GM18505 (cell line): ENCODE data around the gene CRNN.

Experiments used
- ATAC-seq: cut with Tn5 transposase; IDR thresholded peaks from one replicate; pipeline ENCODE4 v1.9.1; 2021; ENCODE audit not compliant: unreplicated experiment
- POLR2A ChIP-seq: IDR thresholded peaks from 4 replicates; pipeline ENCODE4 v1.6.1; 2011; ENCODE audit warnings: borderline replicate concordance; ENCODE audit not compliant: insufficient read depth, insufficient read length; ENCODE audit errors: extremely low read depth

CRNN gene

DNA sequence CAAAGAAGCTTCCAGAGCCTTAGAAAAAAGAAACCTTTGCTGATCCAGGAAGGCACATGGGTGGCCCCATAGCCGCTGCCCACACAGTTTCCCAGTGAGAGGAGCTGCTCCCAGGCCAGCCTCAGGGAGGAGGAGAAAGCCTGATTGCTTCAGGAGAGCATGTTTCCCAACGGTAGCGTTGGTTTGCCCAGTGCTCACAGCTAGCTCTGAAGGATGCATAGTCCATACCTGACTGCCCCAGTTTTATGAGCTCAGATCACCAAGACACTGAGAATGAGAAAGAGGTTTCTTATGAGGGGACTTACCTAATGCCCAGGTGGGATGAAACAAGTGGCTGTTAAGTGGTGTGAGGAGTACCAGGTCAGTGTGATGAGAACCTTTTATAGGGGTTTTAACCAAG lies at the start of gene CRNN:
Gene CRNN, minus strand, starts transcription at position 355 of the 400 bp plus-strand sequence. CDS start 2,030 bp downstream, outside the sequence.
- ATAC-seq = no peak
- TF ChIP-seq POLR2A = no peak

DNA sequence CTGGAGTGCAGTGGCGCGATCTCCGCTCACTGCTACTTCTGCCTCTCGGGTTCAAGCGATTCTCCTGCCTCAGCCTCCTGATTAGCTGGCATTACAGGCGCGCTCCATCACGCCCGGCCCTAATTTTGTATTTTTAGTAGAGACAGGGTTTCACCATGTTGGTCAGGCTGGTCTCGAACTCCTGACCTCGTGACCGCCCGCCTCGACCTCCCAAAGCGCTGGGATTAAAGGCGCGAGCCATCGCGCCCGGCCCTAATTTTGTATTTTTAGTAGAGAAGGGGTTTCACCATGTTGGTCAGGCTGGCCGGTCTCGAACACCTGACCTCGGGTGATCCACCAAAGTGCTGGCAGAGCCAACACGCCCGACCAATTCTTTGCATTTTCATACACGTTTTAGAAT lies 48.6 kb upstream of the CRNN start:
- TF ChIP-seq POLR2A = no peak
- no peak for ATAC-seq

DNA sequence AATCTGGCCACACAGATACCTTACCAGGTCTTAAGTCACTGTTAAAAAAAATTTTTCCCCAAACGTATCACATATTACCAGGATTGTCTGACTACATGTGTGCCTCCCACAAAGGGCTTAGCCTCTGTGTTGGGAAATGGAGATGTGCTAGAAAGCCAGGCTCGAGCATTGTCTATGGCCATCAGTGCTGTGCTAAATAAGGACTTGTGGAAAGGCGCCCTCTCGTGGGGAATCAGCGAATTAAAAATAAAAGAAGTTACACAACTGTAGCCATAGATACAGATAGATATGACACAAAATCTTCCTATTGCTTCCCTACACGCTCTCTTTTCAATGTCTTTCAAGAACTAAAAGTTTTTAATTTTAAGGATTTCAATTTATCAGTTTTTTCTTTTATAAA lies 47.5 kb upstream of the CRNN start:
- no peak for TF ChIP-seq POLR2A
- no peak for ATAC-seq

DNA sequence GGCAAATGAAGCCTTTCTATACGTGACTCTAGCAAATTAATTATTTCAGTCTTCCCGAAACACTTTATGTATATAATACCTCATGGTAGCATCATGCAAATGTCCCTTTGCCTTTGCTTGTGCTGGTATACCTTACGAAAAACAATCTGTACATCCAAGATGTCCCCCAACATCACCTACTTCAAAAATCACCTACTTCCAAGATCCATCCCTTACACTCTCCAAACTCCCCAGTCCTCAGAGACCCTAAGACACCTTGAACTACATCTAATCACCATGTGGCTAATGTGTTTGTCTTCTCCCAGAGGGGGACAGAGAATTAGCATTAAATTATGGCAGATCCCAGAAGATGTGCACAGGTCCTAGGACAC lies 46.5 kb upstream of the CRNN start:
- no peak for ATAC-seq
- no peak for TF ChIP-seq POLR2A

DNA sequence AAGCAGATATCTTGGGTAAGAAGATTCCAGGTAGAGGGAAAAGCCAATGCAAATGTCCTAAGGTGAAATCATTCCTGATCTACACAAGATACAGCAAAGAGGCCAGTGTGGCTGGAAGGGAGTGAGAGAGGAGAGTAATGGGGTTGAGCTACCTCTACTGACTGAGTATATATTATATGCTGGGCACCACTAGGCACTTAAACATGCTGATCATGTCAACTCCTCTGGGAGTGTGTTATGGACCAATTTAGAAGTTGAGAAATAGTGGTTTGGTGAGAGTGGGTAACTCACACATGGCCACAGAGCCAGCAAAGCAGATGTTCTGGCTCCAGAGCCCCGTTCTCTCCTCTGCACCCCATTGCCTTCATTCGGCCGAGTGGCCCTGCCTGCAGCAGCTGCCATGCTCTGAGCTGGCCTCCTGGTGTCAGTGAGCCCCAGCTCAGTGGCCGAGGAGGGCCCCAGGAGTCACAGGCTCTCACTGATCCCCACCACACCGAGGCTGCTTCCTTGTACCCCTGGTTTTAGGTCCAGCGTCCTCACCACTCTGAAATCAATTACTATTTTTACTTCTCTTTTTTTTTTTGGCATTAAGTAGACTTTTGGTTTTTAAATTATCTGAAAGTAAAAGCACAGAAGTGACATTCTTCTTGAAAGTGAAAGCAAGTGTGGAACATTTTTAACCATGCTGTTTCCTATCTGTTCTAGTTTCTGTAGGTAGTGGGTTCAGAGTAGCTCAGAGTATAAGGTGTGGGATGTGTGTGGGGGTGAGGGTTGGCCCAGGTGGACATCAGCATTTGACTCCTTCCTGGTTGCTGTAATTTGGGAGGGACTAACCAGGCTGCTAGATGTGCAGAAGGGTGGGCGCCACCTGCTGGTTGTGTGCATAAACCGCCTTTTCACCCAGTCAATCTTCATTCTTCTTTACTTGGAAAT lies 45.8 kb upstream of the CRNN start:
- peak; percentile 91 for ATAC-seq
- TF ChIP-seq POLR2A = no peak

DNA sequence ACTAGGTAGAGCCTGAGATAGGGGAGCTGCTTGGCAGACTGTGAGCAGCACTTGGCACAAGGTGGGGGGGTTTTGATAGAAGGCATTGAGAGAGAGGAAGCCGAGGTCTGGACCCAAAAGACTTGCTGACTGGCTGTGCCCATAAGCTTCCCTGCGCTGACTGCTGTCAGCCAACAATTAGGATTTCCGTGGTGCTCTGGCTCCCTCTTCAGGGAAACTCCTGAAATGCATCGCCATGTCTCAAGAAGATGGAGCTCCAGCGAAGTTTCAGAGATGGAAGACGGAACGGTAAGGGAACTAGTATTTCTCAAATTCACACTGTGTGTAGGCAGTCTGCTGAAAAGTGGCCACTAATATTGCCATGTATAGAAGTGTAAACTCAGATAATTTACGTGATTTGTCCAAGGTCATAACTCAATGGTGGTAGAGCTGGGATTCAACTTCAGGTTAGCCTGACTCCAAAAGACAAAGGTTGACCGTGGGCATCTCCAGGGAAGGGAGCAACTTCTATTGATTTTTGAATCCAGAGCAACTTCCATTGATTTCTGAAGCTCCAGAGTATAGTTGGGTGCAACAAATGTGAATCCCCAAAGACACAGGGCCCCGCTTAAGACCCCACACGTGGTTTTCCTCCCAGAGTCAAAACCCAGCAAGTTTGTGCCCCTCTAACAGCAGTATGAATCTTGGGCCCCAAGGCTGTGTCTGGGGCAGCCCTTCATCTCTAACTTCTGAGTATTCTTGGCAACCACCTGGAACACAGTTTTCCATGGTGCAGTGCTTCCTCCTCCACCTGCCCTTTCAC lies 44.5 kb upstream of the CRNN start:
- ATAC-seq = peak; percentile 30
- no peak for TF ChIP-seq POLR2A

DNA sequence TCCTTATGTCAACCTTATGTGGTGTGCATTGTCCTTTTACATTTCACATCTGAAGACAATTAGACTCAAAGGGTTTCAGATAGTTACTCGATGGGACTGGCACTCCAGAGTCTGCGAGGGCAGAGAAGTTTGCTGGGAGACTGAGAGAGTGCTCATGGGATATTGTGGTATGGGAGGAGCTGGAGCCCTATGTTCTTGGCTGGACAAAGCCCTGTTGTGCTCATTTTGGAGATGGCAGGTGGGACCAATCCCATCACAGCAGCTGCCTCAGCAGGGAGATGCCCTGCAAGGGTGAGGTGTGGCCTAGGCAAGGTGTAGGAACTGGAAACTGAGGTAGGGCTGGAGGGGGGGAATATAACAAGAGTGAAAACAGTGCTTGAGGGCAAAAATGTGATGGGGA lies 43.5 kb upstream of the CRNN start:
- TF ChIP-seq POLR2A = no peak
- ATAC-seq = no peak

DNA sequence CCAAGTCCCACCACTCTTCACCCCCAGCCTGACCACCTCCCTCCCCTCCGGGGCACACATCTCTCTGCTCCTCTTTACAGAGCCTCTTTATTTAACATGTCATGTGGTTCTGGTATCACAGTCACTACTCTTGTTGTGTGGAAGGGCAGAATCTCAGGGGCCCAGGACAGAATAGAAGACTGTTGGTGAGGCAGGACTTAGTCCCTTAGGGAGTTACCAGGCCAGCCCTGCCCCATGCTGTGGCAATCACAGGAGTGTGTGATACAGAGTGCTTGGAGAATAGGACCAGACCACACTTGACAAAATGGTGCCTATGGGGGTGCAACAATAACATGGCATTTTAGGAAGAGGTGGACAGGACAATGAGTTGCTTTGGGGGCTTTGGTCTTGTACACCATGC lies 43.0 kb upstream of the CRNN start:
- ATAC-seq = no peak
- TF ChIP-seq POLR2A = no peak

DNA sequence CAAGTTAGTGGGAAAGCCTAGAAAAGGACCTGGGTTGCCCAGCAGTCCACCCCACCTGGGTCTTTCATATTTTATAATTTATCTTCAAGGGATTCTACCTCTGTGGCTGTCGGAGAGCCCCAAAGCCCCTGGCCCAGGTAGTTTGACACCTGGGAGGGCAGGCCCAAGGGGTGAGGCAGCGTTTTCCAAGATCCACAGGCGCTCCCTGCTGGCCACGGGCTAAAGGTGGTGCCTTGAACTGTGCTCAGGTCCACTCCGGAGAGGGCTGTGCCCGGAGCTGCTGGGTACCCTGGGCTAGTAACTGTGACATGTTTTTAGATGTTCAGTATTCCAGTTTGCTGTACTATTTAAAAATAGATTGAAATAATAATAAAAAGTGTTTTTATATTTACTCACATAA lies 37.2 kb upstream of the CRNN start:
- ATAC-seq = no peak
- TF ChIP-seq POLR2A = no peak

DNA sequence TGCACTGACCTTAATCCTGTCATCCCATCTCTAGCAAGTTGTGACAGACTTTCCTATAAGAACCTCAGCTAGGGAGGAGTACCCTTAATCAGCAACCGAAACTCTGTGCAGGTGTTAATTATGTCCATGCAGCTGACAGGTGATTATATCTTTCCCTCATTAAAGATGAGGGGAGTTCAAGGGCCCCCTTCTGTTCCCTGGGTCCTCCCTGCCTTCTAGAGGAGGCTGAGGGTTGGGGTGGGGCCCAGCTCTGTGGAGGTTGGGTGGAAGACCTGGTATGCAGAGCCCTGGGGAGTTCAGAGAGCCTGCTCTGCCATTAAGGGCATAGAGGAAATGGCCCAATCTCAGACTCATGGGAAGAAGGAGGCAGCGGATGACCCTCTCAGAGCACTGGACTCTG lies 35.6 kb upstream of the CRNN start:
- ATAC-seq = no peak
- no peak for TF ChIP-seq POLR2A

DNA sequence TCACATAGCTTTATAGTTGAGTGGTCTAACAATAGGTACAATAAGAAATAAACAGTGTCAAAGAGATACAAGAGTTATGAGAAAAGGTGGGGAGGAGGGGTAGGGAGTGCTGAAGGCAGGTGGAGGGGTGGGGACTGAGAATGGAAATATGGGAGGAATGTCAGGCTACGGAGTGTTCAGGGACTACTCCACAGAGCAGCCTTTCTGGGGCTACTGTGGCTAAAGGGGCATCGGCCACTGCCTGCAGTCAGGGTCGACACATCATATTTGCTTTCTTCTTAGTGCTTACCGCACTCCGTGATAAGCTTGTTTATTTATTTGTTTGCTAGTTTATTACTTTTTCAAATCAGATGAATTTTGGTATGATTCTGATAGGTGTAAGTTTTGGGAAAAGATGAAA lies 34.4 kb upstream of the CRNN start:
- no peak for TF ChIP-seq POLR2A
- no peak for ATAC-seq

DNA sequence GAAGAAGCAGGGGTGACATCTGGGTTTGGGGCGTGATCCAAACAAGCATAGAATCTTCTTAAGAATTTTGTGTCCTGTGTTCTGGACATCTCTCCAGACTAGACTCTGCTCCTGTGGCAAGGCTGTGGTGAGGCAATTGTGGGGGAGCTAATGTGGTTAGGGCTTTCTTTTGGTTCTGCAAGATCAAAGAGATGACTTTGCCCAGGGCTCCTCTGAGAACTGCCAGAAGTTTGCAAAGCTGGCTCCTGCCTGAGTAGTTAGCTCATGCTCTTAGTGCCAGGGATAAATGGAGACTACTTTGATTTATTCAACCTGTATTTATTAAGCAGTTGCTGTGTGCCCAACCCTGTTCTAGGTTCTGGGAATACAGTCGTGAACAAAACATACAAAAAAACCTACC lies 34.0 kb upstream of the CRNN start:
- no peak for TF ChIP-seq POLR2A

DNA sequence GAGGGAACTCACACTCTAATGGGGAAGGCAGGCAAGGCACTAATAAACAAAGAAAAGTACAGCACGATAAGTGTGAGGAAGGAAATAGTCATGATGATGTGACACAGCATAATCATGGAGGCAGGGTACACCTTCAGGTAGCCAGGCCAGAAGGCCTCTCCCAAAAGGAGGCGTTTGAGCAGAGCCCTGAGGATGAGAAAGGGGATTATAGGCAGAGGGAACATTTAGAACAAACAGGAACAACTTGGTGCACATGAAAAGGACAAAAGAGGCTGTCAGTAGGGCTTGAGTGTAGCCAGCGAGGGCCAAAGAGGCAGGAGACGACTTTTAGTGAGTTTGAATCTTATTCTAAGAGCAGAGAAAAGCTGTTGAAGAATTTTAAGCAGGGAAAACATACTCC lies 33.4 kb upstream of the CRNN start:
- no peak for TF ChIP-seq POLR2A
- ATAC-seq = no peak

More for the DNA sequence above, 34.0 kb upstream of the CRNN start:
- ATAC-seq = no peak

DNA sequence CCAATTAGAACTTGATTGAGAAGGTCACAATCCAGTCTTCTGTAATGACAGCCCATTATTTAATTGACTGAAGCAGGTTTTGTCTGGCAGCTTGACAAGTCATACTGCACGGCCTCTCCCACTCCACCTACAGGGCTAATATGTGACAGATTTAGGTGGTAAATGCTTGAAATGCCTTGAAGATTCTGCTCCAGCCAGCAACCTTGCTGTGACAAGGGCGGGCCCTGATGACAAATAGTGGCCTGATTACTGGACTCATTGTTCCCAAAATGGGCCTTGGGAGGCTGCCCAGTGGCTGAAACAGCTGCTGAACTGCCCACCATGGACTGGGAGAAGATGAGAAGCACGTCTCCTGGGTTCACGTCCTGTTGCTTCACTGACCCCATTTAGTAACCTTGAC lies 30.0 kb upstream of the CRNN start:
- TF ChIP-seq POLR2A = no peak
- ATAC-seq = no peak
